ENCODE results near the gene GORASP1.

Gene GORASP1

GRCh38 chr3:39098473-39099000 is 8.9 kb downstream of the GORASP1 start:
- no peak for DNase-seq
- TF ChIP-seq GATA1 (IDR thresholded peaks at IDR 0.05; ENCODE audit: low read depth, low read length) (no peak), POLR2A (IDR thresholded peaks at IDR 0.05; ENCODE audit: low read length) (no peak)

GRCh38 chr3:39097716-39098472 is 9.5 kb downstream of the GORASP1 start:
- TF ChIP-seq GATA1 (IDR thresholded peaks at IDR 0.05; ENCODE audit: low read depth, low read length) (no peak), POLR2A (IDR thresholded peaks at IDR 0.05; ENCODE audit: low read length) (no peak)
- DNase-seq: no peak

- TF ChIP-seq GATA1 (IDR thresholded peaks at IDR 0.05; ENCODE audit: low read depth, low read length): no peak
- TF ChIP-seq POLR2A (IDR thresholded peaks at IDR 0.05; ENCODE audit: low read length): no peak
These were observed 10.7 kb downstream of the GORASP1 start for GRCh38 chr3:39096775-39097174.

DNA sequence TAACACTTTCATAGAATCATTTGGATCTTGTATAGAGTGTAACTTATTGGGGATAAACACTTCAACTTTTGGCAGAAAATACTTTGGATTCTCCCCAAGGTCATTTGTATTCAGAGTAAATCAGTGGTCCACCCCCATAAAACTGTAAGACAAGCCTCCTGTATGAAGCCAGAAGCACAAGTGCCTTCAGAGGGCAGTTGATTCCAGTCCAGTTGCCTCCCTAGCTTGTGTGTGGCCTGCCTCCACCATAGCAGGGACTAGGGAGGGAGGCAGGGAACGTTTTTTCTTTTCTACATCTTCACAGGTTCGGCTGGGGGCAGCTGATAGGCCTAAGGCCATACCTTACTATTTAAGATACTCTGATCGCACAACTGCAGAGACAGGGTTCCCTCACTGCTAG is 11.6 kb downstream of the GORASP1 start:
- DNase-seq: no peak
- TF ChIP-seq GATA1 (IDR thresholded peaks at IDR 0.05; ENCODE audit: low read depth, low read length) (no peak), POLR2A (IDR thresholded peaks at IDR 0.05; ENCODE audit: low read length) (no peak)

More at GRCh38 chr3:39096775-39097174, 10.7 kb downstream of the GORASP1 start:
- no peak for DNase-seq

DNA sequence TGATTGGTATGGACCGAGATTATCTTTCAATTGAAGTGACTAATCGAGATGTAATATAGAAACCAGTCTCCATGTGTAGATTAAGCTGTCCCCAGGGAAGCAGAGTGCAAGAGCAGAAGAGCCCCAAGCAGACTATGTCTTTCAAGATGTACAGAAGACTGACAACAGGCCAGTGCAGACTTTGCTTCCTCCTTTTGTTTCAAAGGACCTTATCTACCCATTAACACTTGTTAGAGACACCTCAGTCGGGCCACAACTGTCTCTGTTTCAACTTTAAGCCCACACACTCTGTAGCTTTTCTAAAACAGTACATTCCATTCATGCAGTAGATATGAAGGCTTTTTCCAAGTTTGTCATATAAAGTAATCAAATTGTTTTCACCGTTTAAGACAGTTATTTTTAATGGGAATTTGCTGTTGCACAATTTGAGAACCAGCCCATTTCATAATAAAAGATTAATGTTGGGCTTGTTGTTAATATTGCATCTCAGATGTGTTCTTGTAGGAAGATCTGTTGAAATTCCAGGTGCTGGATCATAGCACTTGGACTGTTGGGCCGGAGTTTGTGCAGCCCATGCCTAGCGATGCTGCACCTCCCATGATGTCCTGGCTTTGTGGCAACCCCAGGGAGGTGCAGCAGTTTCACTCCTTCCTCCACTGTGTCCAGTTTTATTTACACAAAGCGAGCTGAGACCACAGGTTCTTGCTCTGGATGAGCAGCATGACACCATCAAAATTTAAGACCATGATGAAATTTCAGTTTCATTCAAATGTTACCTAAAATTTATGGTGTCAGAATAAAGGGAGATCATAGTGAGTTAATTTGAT is 12.4 kb downstream of the GORASP1 start:
- no peak for DNase-seq
- TF ChIP-seq GATA1 (IDR thresholded peaks at IDR 0.05; ENCODE audit: low read depth, low read length) (no peak), POLR2A (IDR thresholded peaks at IDR 0.05; ENCODE audit: low read length) (no peak)

DNA sequence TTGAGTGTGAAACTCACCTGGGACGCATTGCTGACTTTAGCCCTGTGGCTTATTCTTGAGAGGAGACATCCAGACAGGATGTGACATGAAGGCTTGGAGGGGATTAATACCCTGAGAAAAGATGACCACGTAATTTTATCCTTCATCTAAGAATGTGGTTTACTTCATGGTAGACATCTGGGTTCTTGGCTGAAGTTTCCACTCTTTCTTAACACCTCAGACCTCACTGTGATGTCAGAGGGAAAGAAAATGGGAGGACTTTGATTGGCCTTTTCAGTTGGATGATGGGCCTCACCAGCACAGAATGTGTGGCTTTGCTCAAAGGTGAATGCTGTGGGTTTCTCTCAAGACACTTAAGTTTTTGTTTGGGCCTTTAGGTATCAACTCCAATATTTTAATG is 16.5 kb downstream of the GORASP1 start:
- no peak for DNase-seq
- TF ChIP-seq GATA1 (IDR thresholded peaks at IDR 0.05; ENCODE audit: low read depth, low read length) (no peak), POLR2A (IDR thresholded peaks at IDR 0.05; ENCODE audit: low read length) (no peak)

- no peak for DNase-seq
- no peak for TF ChIP-seq GATA1 (IDR thresholded peaks at IDR 0.05; ENCODE audit: low read depth, low read length)
- no peak for TF ChIP-seq POLR2A (IDR thresholded peaks at IDR 0.05; ENCODE audit: low read length)
These were observed 18.5 kb downstream of the GORASP1 start for GRCh38 chr3:39088889-39089288.

DNA sequence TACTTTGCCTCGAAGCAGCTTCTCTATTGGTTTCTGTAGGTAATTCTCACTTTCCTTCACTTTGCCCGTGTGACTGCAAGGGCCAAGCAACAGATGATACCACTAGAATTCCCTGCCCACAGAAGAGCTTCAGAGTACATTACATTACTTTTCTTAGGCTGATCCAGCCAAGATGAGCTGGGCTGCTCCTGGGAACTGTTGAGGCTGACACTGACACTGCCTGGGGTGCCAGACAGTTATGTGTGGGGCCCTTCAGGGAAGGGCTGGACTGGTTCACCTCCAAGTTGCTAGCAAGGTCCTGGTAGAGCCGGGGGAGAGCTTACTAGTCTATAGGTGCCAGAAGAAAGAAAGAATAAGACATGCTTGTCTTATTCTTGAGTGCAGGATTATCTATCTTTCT is 19.0 kb downstream of the GORASP1 start:
- TF ChIP-seq GATA1 (IDR thresholded peaks at IDR 0.05; ENCODE audit: low read depth, low read length) (no peak), POLR2A (IDR thresholded peaks at IDR 0.05; ENCODE audit: low read length) (no peak)
- DNase-seq: no peak

- no peak for DNase-seq
These were observed 21.3 kb downstream of the GORASP1 start for GRCh38 chr3:39086144-39086543.

GRCh38 chr3:39082666-39083313 is 24.6 kb downstream of the GORASP1 start:
- TF ChIP-seq POLR2A (IDR thresholded peaks at IDR 0.05; ENCODE audit: low read length): no peak
- TF ChIP-seq GATA1 (IDR thresholded peaks at IDR 0.05; ENCODE audit: low read depth, low read length): no peak
- DNase-seq: no peak

More at GRCh38 chr3:39086144-39086543, 21.3 kb downstream of the GORASP1 start:
- TF ChIP-seq GATA1 (IDR thresholded peaks at IDR 0.05; ENCODE audit: low read depth, low read length) (no peak), POLR2A (IDR thresholded peaks at IDR 0.05; ENCODE audit: low read length) (no peak)

GRCh38 chr3:39080026-39080425 is 27.4 kb downstream of the GORASP1 start:
- TF ChIP-seq POLR2A (IDR thresholded peaks at IDR 0.05; ENCODE audit: low read length) (no peak), GATA1 (IDR thresholded peaks at IDR 0.05; ENCODE audit: low read depth, low read length) (no peak)
- DNase-seq: no peak

GRCh38 chr3:39079530-39079929 is 27.9 kb downstream of the GORASP1 start:
- DNase-seq: no peak
- TF ChIP-seq GATA1 (IDR thresholded peaks at IDR 0.05; ENCODE audit: low read depth, low read length) (no peak), POLR2A (IDR thresholded peaks at IDR 0.05; ENCODE audit: low read length) (no peak)

GRCh38 chr3:39075910-39076309 is 31.5 kb downstream of the GORASP1 start:
- TF ChIP-seq POLR2A (IDR thresholded peaks at IDR 0.05; ENCODE audit: low read length): no peak
- TF ChIP-seq GATA1 (IDR thresholded peaks at IDR 0.05; ENCODE audit: low read depth, low read length): no peak
- no peak for DNase-seq

GRCh38 chr3:39068556-39068955 is 38.9 kb downstream of the GORASP1 start:
- TF ChIP-seq POLR2A (IDR thresholded peaks at IDR 0.05; ENCODE audit: low read length): no peak
- no peak for TF ChIP-seq GATA1 (IDR thresholded peaks at IDR 0.05; ENCODE audit: low read depth, low read length)
- DNase-seq: no peak
